HuH-7 (cell line): ENCODE measurements around the gene RPL35.
A peak's percentile ranks its signal among the peaks of the same experiment; 100 is the strongest.

ENCODE experiments used
- DNase-seq: peaks from one replicate; pipeline ENCODE4 v3.0.0; 2011; ENCODE audit warnings: low spot score

The RPL35 gene

DNA sequence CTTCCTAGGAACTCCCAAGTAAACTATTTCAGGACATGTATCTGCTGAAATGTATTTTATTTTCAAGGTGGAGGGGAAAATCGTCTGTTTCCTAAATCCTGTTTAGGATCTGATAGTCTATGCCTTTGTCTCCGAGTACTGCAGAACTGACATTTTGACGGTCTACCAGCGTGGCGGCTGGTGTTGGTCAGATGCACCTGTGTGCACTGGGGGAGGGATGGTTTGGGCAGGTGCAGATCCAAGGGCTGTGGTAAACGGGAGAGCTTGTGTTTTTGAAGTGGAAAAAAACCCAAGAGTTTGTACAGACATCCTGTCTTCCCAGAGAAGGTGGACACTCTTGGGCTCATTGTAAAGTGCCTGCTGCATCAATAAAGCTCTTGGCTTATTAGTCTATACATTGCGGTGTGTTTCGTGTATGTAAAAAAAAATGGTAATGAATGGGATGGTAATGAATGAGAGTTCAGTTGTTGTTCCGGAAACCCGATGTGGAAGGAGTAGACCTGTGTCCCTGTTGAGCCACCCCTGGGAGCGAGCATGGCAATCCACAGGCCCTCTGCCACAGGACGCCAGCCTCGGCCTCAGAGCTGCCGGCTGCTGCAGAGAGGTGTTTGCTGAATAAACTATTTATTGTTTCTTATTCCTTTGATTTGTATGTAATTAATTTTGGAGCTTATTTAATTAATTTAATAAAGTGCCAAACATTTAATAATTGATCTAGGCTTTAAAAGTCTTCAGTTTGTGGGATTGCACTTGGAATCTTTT, 15.4 kb upstream of the RPL35 start:
- no peak for DNase-seq

DNA sequence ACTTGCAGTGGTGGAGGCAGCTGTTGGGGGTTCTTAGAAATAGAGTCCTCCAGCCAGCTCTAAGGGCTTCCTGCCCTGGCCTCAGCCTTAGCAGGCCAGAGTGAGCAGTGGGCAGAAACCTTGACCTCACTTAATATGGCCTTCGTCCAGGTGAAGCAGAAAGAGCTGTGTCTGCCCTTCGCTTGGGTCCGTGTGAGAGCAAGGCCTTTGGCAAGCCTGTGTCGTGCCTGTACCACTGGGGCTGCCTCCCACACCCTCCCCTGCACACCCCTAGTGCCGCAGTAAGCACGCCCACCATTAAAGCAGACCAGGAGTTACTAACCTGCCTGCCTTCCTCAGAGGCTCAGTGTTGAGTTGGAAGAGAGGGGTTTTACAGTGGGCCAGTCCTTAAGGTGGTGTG, 13.7 kb upstream of the RPL35 start:
- no peak for DNase-seq

GRCh38 chr9:124873664-124874063, 11.9 kb upstream of the RPL35 start:
- DNase-seq = no peak

- no peak for DNase-seq
Observed at GRCh38 chr9:124871156-124871561, 9.4 kb upstream of the RPL35 start.

DNA sequence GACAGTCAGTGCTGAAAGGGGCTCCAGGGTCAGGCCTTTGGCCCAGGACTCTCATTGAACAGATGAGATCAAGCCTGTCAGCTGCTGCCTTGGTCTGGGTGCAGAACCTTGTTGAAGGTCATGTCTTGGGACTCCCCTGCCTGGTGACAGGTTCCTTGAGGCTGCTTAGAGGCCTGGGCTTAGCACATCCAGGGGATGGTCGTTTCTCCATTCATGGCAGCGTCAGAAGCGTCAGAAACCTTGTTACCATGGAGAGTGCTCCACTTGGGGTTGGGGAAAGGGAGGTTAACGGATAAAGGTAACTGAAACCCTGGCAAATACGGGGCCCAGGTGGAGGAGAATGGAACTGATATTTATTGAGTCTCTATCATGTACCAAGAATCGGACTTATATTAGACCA, 9.0 kb upstream of the RPL35 start:
- DNase-seq = no peak

- no peak for DNase-seq
Observed at GRCh38 chr9:124869986-124870560, 8.3 kb upstream of the RPL35 start.

DNA sequence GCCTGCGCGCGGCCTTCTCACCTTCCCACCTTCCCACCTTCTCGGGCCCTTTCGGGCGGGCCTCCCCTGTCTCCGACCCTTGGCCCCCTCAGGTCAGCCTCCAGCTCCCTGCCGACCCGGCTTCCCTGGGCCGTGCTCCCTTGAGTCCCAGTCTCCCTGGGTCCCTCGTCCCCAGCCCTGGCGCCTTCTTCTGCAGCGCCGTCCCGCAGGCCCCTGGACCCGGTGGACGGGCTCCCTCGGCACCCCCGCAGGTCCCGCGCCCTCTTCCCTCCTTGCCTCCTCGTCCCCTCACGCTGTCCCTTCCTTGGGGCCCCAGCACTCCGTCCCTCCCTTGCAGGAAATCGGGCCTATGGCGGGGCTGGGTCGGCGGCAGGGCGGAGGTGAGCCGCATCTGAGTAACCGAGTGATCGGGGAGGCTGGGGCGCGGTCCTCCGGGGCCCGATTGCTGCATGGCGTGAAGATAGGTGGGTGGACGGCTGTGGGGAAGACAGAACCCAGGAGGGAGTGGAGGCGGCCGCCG, 7.8 kb upstream of the RPL35 start:
- DNase-seq = no peak

GRCh38 chr9:124868511-124869465, 7.0 kb upstream of the RPL35 start:
- DNase-seq = peak; percentile 98

DNA sequence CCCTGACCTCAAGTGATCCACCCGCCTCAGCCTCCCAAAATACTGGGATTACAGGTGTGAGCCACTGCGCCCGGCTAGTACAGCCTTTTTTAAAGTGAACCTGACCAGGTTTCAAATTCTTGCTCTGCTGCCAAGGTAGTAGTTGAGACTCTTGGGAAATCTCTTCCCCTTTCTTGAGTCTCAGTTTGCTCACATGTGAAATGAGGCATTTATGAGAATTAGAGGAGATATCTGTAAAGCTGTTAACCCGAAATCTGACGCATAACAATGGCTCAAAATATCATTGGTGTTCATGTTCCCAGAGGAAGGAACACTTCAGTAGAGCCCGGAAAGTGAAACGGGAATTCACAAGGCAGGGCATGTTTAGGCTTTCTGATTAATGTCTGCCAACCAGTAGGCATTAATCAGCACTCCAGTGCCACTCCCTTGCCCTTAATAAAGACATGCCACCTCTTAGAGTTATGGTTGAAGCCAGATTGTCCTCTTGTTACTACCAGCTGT, 1.7 kb upstream of the RPL35 start:
- DNase-seq = no peak

- no peak for DNase-seq
Observed at GRCh38 chr9:124860582-124861341, 995 bp downstream of the RPL35 start.

GRCh38 chr9:124859803-124860581, 1.8 kb downstream of the RPL35 start:
- DNase-seq = no peak

DNA sequence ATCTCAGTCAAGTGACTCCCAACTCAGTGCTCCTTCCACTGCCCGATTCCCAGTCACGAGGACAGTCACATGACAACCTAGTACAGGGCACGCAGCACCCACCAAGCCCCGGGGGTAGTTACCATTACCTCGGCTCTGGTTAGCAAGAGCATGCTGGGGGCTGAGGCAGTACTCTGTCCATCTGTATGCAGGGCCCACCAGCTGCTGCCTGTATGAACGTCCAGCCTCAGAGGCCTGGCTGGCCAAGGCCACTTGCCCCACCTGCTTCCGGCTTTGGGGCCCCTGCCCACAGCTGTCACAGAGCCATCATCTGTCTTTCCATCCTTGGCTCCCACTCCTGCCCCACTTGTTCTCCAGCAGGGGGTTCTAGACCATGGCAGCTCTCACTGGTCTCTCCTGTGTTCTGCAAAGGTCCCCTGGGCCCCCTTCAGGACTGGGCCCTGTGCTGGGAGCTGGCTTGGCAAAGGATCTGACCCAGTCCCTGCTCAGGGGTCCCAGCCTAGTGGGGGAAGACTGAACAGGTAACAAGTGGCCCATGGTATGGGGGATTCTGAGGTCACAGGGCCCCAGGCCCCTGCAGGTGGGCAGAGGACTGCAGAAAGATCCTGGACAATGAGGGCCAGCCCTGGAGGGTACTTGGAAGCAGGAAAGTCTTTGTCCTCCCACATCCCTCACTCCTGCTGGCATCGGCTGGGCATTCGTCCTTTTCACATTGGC, 3.3 kb downstream of the RPL35 start:
- no peak for DNase-seq

- no peak for DNase-seq
Observed at GRCh38 chr9:124857533-124858162, 4.1 kb downstream of the RPL35 start.

DNA sequence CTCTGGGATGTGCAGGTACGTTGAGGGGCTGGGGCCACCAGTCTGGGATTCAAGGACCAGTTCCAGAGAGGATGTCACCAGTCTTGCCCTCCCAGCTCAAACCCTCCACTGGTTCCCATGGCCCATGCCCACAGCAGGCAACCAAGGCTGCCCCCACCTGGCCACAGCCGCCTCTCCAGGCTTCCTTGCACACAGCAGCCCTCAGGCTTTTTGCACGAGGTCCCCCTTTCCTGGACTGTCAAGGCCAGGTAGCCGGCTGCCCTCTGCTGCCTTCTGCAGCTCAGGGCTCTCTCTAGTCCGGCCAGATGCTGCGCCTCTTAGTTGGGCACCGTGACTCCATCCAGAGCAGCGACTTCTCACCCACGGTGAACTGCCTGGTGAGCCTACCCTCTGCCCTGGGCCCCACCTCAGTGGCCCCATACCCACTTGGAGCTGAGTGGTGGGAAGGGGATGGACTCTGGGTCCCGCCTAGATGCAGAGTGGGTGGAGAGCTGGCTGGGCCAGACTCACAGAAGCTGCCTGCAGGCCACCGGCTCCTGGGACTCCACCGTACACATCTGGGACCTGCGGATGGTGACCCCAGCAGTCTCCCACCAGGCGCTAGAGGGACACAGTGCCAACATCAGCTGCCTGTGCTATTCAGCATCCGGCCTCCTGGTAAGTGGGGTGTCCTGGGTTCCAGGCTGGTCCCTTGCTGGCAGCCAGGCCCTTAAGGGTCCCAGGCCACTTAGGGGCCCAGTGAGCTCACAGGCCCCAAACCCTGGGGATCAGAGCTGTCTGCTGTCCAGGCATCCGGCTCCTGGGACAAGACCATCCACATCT, 5.6 kb downstream of the RPL35 start:
- peak; percentile 76 for DNase-seq

DNA sequence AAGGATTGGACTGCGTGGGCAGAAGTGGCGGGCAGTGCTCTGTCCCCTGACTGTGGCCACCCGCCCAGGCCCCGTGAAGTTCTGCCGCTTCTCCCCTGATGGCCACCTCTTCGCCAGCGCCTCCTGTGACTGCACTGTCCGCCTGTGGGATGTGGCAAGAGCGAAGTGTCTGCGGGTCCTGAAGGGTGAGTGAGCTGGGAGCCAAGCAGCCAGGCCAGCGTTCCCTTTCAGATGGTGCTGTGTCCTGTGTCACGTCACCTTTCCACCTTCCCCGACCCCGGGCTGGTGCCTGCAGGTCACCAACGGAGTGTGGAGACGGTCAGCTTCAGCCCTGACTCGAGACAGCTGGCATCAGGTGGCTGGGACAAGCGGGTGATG, 6.2 kb downstream of the RPL35 start:
- DNase-seq = no peak

DNA sequence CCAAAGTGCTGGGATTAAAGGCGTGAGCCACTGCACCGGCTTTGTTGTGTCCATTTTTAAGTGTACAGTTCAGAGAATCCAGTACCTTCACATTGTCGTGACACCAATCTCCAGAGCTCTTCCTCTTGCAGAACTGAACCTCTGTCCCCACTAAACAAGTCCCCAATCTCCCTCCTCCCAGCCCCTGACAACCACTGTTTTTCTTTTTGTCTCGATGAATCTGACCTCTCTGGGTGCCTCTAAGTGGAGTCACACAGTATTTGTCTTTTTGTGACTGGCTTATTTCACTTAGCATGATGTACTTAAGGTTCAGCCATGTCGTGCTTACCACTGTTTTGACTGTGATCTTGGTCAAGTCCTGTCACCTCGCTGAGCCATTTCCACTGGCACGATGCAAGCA, 6.9 kb downstream of the RPL35 start:
- DNase-seq = no peak

DNA sequence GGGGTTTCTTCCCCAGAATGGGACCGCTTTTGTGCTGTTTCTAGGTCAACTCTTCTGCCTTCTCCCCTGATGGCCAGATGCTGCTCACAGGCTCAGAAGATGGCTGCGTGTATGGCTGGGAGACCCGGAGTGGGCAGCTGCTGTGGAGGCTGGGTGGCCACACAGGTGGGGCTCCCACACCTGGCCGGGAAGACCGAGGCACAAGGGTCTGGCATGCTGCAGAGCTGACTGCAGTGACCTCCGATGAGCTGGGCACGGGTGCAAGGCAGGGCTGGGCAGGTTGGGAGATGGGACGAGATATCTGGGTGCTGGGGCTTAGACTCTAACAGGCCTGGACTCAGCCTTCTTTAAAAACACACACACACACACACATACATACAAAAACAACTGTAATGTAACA, 7.6 kb downstream of the RPL35 start:
- DNase-seq = no peak

DNA sequence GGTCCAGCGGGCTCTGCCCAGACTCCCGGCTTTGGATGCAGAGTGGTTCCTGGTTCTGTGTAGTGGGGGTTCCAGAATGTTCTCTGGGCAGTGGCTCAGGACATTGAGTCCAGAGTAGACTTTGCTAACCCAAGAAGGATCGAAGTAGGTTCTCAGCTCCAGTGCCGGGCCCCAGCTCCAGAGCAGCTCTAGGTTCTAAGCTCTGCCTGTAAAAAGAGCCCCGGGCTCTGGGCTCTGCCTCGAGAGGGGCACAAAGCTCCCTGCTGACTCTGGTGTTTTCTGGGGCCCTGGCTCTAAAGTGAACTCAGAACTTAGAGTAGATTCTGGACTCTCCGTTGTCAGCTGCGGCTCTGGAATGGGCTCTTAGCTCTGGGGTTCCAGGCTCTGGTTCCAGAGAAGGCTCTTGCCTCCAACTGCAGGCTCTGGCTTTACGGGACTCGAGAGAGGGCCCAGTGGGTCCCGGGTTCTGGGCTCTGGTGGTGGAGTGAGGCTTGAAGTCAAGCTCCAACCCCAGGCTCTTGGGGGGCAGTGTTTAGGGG, 8.1 kb downstream of the RPL35 start:
- DNase-seq = no peak
